H1 (cell line): ENCODE data around the gene ADGRL3. TPM values are rescaled to one million over a fixed set of nuclear protein-coding genes. Genes with fewer than 3 reads are reported as not detected.
"Not testable (repeated sequence)": the region's sequence is repeated elsewhere in the genome, so short reads cannot be mapped to it uniquely, and the experiment has no call there.

Source experiments
- CTCF ChIA-PET: fragments of 300-600 bp; sonication (Branson Sonifier 250); formaldehyde crosslinking; loops from one replicate; lab custom pipeline; 2021; ENCODE audit not compliant: partially characterized antibody; lab: Charles Lee
- POLR2A ChIA-PET: fragments of 300-600 bp; sonication (Branson Sonifier 250); formaldehyde crosslinking; loops from one replicate; lab custom pipeline; 2021; ENCODE audit warnings: inconsistent platforms; ENCODE audit not compliant: partially characterized antibody; lab: Charles Lee
- DNase-seq, 2 experiments: peaks; one replicate each; pipeline versions ENCODE4 v3.0.0 to v3.0.0-alpha.2; 2010 to 2022; ENCODE audit warnings: low spot score in 2 of 2, low read depth in 1 of 2, mixed read lengths in 1 of 2
- FAIRE-seq: peaks from 2 replicates; lab custom pipeline; 2011; peaks lifted over from hg19 to GRCh38; lab: Jason Lieb, UNC
- H2AFZ ChIP-seq: 2 replicates; pipeline ENCODE4 v1.8.1; 2012; ENCODE audit warnings: low read length, inconsistent platforms
- H2AK5ac ChIP-seq: 2 replicates; pipeline ENCODE4 v1.6.1; 2013; ENCODE audit warnings: low read depth, low read length
- H2BK120ac ChIP-seq: replicated peaks from 2 replicates; pipeline ENCODE3; 2013; ENCODE audit warnings: low read depth, low read length, inconsistent platforms
- H2BK12ac ChIP-seq: 2 replicates; pipeline ENCODE4 v1.6.1; 2013; ENCODE audit warnings: low read depth, low read length
- H2BK15ac ChIP-seq: 2 replicates; pipeline ENCODE4 v1.6.1; 2013; ENCODE audit warnings: low read length
- H2BK20ac ChIP-seq: 2 replicates; pipeline ENCODE4 v1.6.1; 2013; ENCODE audit warnings: low read length
- H2BK5ac ChIP-seq: 2 replicates; pipeline ENCODE4 v1.6.1; 2013; ENCODE audit warnings: low read depth, low read length
- H3K14ac ChIP-seq: 2 replicates; pipeline ENCODE4 v1.6.1; 2013; ENCODE audit warnings: inconsistent platforms; ENCODE audit not compliant: insufficient read length
- H3K18ac ChIP-seq: 2 replicates; pipeline ENCODE4 v1.6.1; 2013; ENCODE audit warnings: low read length; ENCODE audit errors: extremely low read depth
- H3K23ac ChIP-seq: 2 replicates; pipeline ENCODE4 v1.6.1; 2013; ENCODE audit warnings: inconsistent platforms; ENCODE audit not compliant: insufficient read length
- H3K23me2 ChIP-seq: 2 replicates; pipeline ENCODE4 v1.6.1; 2013; ENCODE audit warnings: low read depth, low read length
- H3K27ac ChIP-seq: 2 replicates; pipeline ENCODE4 v1.6.1; 2011; ENCODE audit warnings: low read depth, low read length, inconsistent platforms
- H3K27me3 ChIP-seq, 4 experiments: replicated peaks in 1 of 4; 1 replicate in 1 of 4; 2 replicates in 3 of 4; pipeline versions ENCODE4 v1.6.1 to v1.8.1; 2011 to 2013; ENCODE audit warnings: low read length in 3 of 4, mild to moderate bottlenecking in 3 of 4, inconsistent platforms in 2 of 4, mixed read lengths in 2 of 4, moderate library complexity in 1 of 4; ENCODE audit not compliant: control insufficient read depth in 3 of 4, insufficient read depth in 3 of 4; ENCODE audit errors: extremely low read depth in 1 of 4
- H3K36me3 ChIP-seq, 4 experiments: 2 replicates each; pipeline versions ENCODE4 v1.6.1 to v1.8.1; 2011 to 2013; ENCODE audit warnings: mild to moderate bottlenecking in 4 of 4, low read length in 3 of 4, moderate library complexity in 2 of 4, control low read depth in 1 of 4, inconsistent platforms in 1 of 4; ENCODE audit not compliant: insufficient read depth in 4 of 4, control insufficient read depth in 2 of 4
- H3K4ac ChIP-seq: replicated peaks from 2 replicates; pipeline ENCODE3; 2013; ENCODE audit warnings: low read length, low read depth, mixed read lengths, inconsistent platforms; ENCODE audit not compliant: insufficient read length
- H3K4me1 ChIP-seq, 4 experiments: replicated peaks in 1 of 4; 1 replicate in 1 of 4; 2 replicates in 3 of 4; pipeline versions ENCODE4 v1.6.1 to v1.8.1; 2011 to 2013; ENCODE audit warnings: low read length in 3 of 4, inconsistent platforms in 2 of 4, mixed read lengths in 1 of 4; ENCODE audit not compliant: insufficient read depth in 4 of 4, control insufficient read depth in 3 of 4
- H3K4me2 ChIP-seq, 2 experiments: 2 replicates each; pipeline versions ENCODE4 v1.6.1 to v1.8.1; 2011 to 2013; ENCODE audit warnings: low read depth in 2 of 2, low read length in 2 of 2, control low read depth in 1 of 2, inconsistent platforms in 1 of 2, mild to moderate bottlenecking in 1 of 2; ENCODE audit not compliant: insufficient read depth in 1 of 2
- H3K4me3 ChIP-seq, 4 experiments: fragments of 200-600, 300-600 bp in 1 of 4; sonication (generic), shearing (Covaris generic), sonication (Bioruptor Twin) in 1 of 4; 2 replicates each; pipeline versions ENCODE4 v1.5.1 to v1.8.1; 2011 to 2016; ENCODE audit warnings: low read length in 4 of 4, low read depth in 3 of 4, control low read depth in 2 of 4, inconsistent platforms in 2 of 4, mild to moderate bottlenecking in 2 of 4, mixed read lengths in 1 of 4, moderate library complexity in 1 of 4; ENCODE audit not compliant: insufficient read depth in 2 of 4; ENCODE audit errors: extremely low read depth in 1 of 4
- H3K56ac ChIP-seq: replicated peaks from 2 replicates; pipeline ENCODE3; 2013; ENCODE audit warnings: low read depth, mild to moderate bottlenecking, mixed read lengths, low read length, inconsistent platforms; ENCODE audit not compliant: insufficient read length
- H3K79me1 ChIP-seq: 2 replicates; pipeline ENCODE4 v1.6.1; 2013; ENCODE audit warnings: low read depth, low read length, control low read depth
- H3K79me2 ChIP-seq, 2 experiments: 2 replicates each; pipeline versions ENCODE4 v1.6.1 to v1.8.1; 2012 to 2013; ENCODE audit warnings: low read length in 2 of 2, mild to moderate bottlenecking in 2 of 2, inconsistent platforms in 1 of 2; ENCODE audit not compliant: insufficient read depth in 2 of 2, control insufficient read depth in 1 of 2
- H3K9ac ChIP-seq, 4 experiments: replicated peaks in 1 of 4; 1 replicate in 1 of 4; 2 replicates in 3 of 4; pipeline versions ENCODE4 v1.6.1 to v1.8.1; 2011 to 2013; ENCODE audit warnings: low read depth in 3 of 4, low read length in 3 of 4, control low read depth in 2 of 4, mild to moderate bottlenecking in 2 of 4, moderate library complexity in 2 of 4, inconsistent platforms in 1 of 4; ENCODE audit errors: extremely low read depth in 1 of 4
- H3K9me3 ChIP-seq, 2 experiments: 2 replicates each; pipeline versions ENCODE4 v1.6.1 to v1.8.1; 2012 to 2013; ENCODE audit warnings: mild to moderate bottlenecking in 2 of 2, moderate library complexity in 2 of 2, control low read depth in 1 of 2, inconsistent platforms in 1 of 2, low read depth in 1 of 2, low read length in 1 of 2, mixed read lengths in 1 of 2; ENCODE audit not compliant: insufficient read depth in 2 of 2
- H4K20me1 ChIP-seq, 2 experiments: replicated peaks in 1 of 2; 2 replicates each; pipeline versions ENCODE3 to v1.8.1; 2011 to 2013; ENCODE audit warnings: inconsistent platforms in 2 of 2, low read length in 2 of 2, mild to moderate bottlenecking in 1 of 2; ENCODE audit not compliant: insufficient read depth in 2 of 2, control insufficient read depth in 1 of 2
- H4K5ac ChIP-seq: 2 replicates; pipeline ENCODE4 v1.6.1; 2013; ENCODE audit warnings: low read length, low read depth, mixed read lengths, inconsistent platforms; ENCODE audit not compliant: insufficient read length
- H4K8ac ChIP-seq: 2 replicates; pipeline ENCODE4 v1.8.0; 2013; ENCODE audit warnings: mild to moderate bottlenecking, moderate library complexity, low read length, inconsistent platforms; ENCODE audit not compliant: insufficient read depth; ENCODE audit errors: extremely low read depth
- H4K91ac ChIP-seq: replicated peaks from 2 replicates; pipeline ENCODE3; 2013; ENCODE audit warnings: low read length, mixed read lengths, inconsistent platforms; ENCODE audit not compliant: insufficient read length
- POLR2A ChIP-seq, 2 experiments: IDR thresholded peaks; 1 replicate in 1 of 2; 2 replicates in 1 of 2; pipeline ENCODE4 v1.6.1; 2011; ENCODE audit warnings: low read depth in 2 of 2, low read length in 2 of 2, mild to moderate bottlenecking in 2 of 2; ENCODE audit errors: control extremely low read depth in 1 of 2
- POLR2AphosphoS5 ChIP-seq: IDR thresholded peaks from 2 replicates; pipeline ENCODE4 v1.6.1; 2011; ENCODE audit warnings: low read depth, low read length
- SIN3A ChIP-seq, 2 experiments: IDR thresholded peaks in 1 of 2; conservative IDR thresholded peaks in 1 of 2; 2 replicates each; pipeline ENCODE4 v1.6.1; 2011 to 2012; ENCODE audit warnings: low read length in 2 of 2, improper control_type of control experiment in 1 of 2, low read depth in 1 of 2, mild to moderate bottlenecking in 1 of 2
- SP4 ChIP-seq: IDR thresholded peaks from 2 replicates; pipeline ENCODE4 v1.6.1; 2012; ENCODE audit warnings: low read length, inconsistent platforms
- TAF1 ChIP-seq: IDR thresholded peaks from 2 replicates; pipeline ENCODE4 v1.6.1; 2011; ENCODE audit warnings: mild to moderate bottlenecking, low read depth, low read length
- TAF7 ChIP-seq: optimal IDR thresholded peaks from 2 replicates; pipeline ENCODE3; 2011; ENCODE audit warnings: low read depth, mild to moderate bottlenecking, inconsistent platforms, low read length, moderate library complexity, borderline replicate concordance
- TBP ChIP-seq: IDR thresholded peaks from 2 replicates; pipeline ENCODE4 v1.6.1; 2011; ENCODE audit warnings: low read depth, low read length, improper control_type of control experiment
- TCF12 ChIP-seq: IDR thresholded peaks from 2 replicates; pipeline ENCODE4 v1.6.1; 2011; ENCODE audit warnings: low read depth, mild to moderate bottlenecking, low read length
- WGBS, 2 experiments: shearing (Covaris generic) in 1 of 2; methylation state at CpG; one replicate each; pipeline versions ENCODE4 v1.1.6 to v1.1.7; 2013 to 2015; ENCODE audit warnings: low lambda C conversion rate in 2 of 2, mixed read lengths in 2 of 2, inconsistent platforms in 1 of 2, low coverage in 1 of 2, missing lambda C conversion rate in 1 of 2; ENCODE audit not compliant: insufficient replicate concordance in 2 of 2, insufficient coverage in 1 of 2, insufficient read length in 1 of 2; ENCODE audit errors: extremely low coverage in 1 of 2, missing lambda C conversion rate in 1 of 2; 5-methylcytosine and 5-hydroxymethylcytosine counted together
- polyA plus RNA-seq, 7 experiments: library from polyadenylated mRNA; depleted of rRNA in 3 of 7; stranded (reverse) in 5 of 7; unstranded in 2 of 7; fragments of >200 nt in 5 of 7; fragments of 200-250 nt in 2 of 7; gene quantifications; 1 replicate in 5 of 7; 2 replicates in 1 of 7; 4 replicates in 1 of 7; pipeline versions ENCODE4 v1.2.1 to v1.2.3, GENCODE V29; 2011 to 2013; ENCODE audit warnings: missing spikeins in 2 of 7, mixed read lengths in 2 of 7
- total RNA-seq: library from RNA; stranded (reverse); fragmentation: NEBNext Ultra II Directional; extraction: Animal tissue kit (Norgen Biotek cat#: 25700); gene quantifications from 2 replicates; pipeline ENCODE4 v1.2.1, GENCODE V29; 2021

ADGRL3 gene
- total and polyA plus RNA-seq, 2 of the 8 experiments (the other 6 are each of a cell fraction or from before 2014, with no cell fraction given): 6.6 to 13.0 TPM

GRCh38 chr4:61769444-61770167 is 569.5 kb downstream of the ADGRL3 start:
- H2BK120ac ChIP-seq: peak overlapping the region; percentile 99
- H4K91ac ChIP-seq, H3K4ac ChIP-seq, H4K8ac ChIP-seq, H3K23me2 ChIP-seq, H2AFZ ChIP-seq, FAIRE-seq, H4K20me1 ChIP-seq, H3K79me1 ChIP-seq, CTCF ChIA-PET, H3K23ac ChIP-seq, H2BK12ac ChIP-seq, H2BK15ac ChIP-seq, H3K14ac ChIP-seq, H3K56ac ChIP-seq, H2AK5ac ChIP-seq, H3K27me3 ChIP-seq, H2BK20ac ChIP-seq: not testable (repeated sequence)
- H3K36me3 ChIP-seq: peaks cover 2 to 32% (median 17%) of the 10 kb centered on the region in 4 experiments; a peak in 6 of 8 replicates
- H3K27ac ChIP-seq: peak overlapping the region; percentile 63; the same call in 1 of the 2 replicates
- peak overlapping the region; percentile 88; the same call in 1 of the 2 replicates for H2BK5ac ChIP-seq
- peaks cover 3 to 12% (median 10%) of the 10 kb centered on the region in 4 experiments; a peak in 5 of 7 replicates for H3K4me1 ChIP-seq
- peak overlapping the region; percentile 26 to 72 (median 44); a peak in 5 of 8 replicates for H3K4me3 ChIP-seq
- peak in 1 of 2 experiments; percentile 69 for DNase-seq
- TF ChIP-seq TCF12 (peak; percentile 85), TAF1 (peak; percentile 57; the same call in 1 of the 2 replicates), SIN3A (conservative IDR thresholded peaks at IDR 0.05 in 1 of 2, IDR thresholded peaks at IDR 0.05 in 1 of 2; ENCODE audit: low read depth in 1 of 2, low read length in 2 of 2) (0 out of 4 replicates have a peak, but pooled peaks of 1 of the 2 experiments have one; percentile 36), TBP (peak; percentile 84), POLR2A (IDR thresholded peaks at IDR 0.05; ENCODE audit: control extremely low read depth in 1 of 2, low read depth in 2 of 2, low read length in 2 of 2) (peak in 1 of 2 experiments; percentile 77; a peak in 2 of 3 replicates), TAF7 (peak; percentile 45), SP4 (peak; percentile 33; the same call in 1 of the 2 replicates), POLR2AphosphoS5 (peak; percentile 67; the same call in 1 of the 2 replicates)
- H3K9ac ChIP-seq: peak overlapping the region; percentile 21 to 64 (median 34); a peak in 3 of 7 replicates
- H3K79me2 ChIP-seq: peaks cover 0 to 32% of the 10 kb centered on the region in 2 experiments; a peak in 2 of 4 replicates
- H3K4me2 ChIP-seq: peak overlapping the region; percentile 49 to 55
- POLR2A ChIA-PET: interaction anchor here (1.1 to 4.8 kb wide), 4 partner anchors 9 to 75 kb away, joined by 4 to 37 read pairs (median 6); no protein-coding TSS in a partner anchor
- H3K9me3 ChIP-seq: peaks cover 16 to 24% of the 10 kb centered on the region in 2 experiments
- H3K18ac ChIP-seq: peak overlapping the region; percentile 40; the same call in 1 of the 2 replicates
- peak overlapping the region; percentile 98 for H4K5ac ChIP-seq
- WGBS, 2 experiments: 17% methylated on average over 11 of the region's 14 CpGs; no CpG with 5 or more reads in 1 of the 2 experiments
